Skin of body (tissue), 2 donors: ENCODE results near the gene RPTOR. TPM values are rescaled to one million over a fixed set of nuclear protein-coding genes. Genes with fewer than 3 reads are reported as not detected.

ENCODE experiments used
- DNase-seq: peaks from one replicate; lab custom pipeline; 2025; lab: John Stamatoyannopoulos, UW
- total RNA-seq: library from RNA; depleted of rRNA; stranded (reverse); fragments of >200 nt; gene quantifications from one replicate; pipeline ENCODE4 v1.2.3, GENCODE V29; 2014

Gene RPTOR
- total RNA-seq, 1 donor from 2014 or later, result 22.0 TPM

DNA sequence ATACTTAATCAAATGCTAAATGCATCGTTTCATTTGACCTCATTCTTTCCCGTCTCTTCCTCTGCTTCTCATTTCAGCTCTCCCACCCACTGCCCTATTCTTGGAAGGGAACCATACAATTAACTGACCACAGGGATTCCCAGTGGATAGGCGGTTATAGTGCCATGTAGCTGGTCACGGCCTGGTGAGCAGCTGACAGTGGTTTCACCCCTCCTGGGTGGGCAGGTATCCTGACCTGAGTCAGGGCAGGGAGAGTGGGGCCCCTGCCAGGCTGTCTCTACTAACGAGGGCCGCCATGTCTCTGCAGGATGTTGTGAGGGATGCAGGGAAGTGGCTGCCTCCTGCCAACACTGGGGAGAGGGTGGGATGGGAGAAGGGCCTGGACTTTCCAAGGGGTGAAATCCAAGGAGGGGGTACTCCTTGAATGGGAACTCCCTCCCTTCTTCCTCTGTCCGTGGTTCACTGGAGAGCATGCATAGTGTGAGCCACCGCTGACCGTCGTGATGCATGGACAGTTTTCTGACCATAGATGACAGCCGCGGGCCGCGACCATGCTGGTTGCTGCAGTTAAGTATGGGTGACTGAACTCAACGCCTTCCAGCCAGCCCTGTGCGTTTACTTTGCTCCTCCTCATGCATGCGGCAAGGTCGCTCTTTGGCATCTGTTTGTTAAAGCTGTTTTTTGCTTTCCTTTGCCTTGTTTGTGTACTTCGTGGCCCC lies 95.9 kb downstream of the RPTOR start:
- DNase-seq, result no peak

DNA sequence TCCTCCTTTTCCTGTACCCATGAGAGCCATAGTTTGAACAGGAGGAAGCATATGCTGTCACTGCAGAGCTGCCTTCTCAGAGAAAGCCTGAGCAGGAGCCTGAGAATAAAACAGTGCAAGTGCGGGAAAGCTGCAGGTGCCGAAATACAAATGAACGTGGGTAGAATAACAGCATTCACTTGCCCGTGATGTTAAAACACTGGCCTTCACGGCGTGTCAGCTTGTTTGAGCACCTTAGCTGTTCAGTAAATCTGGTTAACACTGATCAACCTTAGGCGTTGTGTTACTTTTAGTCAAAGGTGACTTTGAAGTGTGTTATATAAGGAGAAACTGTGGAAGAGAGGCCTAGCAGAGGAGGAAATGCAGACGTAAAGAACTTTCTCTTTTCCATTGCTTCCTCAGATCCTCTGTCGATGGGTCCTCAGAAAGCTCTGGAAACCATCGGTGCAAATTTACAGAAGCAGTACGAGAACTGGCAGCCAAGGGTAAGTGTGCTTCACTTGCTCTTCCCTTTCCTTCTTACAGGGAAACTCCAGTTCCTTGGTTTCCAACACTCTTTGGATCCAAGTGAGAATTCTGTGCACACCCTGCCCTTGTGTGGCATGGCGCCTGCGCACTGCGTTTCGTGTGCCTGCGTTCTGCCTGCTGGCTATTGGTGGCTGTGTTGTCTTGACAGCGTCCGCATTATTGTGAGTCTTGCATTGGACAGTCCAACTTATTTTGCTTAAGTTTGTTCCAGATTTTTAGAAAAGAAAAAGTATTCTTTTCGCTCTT lies 98.9 kb downstream of the RPTOR start:
- no peak for DNase-seq

DNA sequence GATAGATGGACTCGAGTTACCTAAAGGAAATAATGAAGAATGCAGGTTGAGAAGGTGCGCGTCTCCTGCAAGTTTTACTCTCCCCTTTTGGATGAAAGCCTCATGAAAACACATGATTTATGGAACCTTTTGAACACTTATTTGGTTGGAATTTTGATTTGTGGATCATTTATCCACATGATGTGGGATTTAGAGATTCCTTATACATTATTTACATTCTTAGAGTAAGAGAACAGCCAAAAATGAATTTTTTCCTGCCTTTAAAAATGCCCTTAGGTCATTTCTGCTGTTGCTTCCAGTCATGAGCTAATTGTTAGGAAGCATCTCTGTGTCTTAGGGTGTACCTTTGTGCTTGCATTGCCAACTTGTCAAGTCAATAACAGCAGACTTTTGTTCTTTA lies 99.9 kb downstream of the RPTOR start:
- no peak for DNase-seq

DNA sequence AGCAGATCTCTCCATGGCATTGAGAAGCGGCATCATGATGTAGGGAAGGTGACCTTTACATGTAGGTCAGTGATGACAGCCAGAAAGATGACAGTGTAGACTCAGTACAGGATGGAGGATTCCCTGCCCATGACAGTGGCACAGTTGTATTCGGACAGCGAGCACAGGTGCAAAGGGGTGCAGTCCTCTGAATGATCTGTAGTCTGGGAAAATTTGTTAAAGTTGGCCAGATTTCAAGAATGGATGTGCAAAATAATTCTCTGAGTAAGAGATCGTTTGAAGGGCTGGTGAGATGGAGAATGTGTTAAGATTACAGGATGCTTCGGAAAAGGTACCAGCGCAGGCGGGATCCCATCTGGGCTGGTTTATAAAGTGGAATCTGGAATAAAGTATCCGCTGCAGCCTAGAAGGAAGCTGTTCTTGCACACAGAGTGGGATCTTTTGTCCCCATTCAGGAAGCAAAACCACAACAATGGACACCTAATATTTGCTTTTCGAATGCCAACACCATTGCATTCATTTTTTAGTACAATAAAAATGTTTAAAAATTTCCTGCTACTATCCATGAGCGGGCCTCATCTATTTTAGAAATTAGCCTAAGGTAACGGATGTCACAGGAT lies 101.2 kb downstream of the RPTOR start:
- no peak for DNase-seq

DNA sequence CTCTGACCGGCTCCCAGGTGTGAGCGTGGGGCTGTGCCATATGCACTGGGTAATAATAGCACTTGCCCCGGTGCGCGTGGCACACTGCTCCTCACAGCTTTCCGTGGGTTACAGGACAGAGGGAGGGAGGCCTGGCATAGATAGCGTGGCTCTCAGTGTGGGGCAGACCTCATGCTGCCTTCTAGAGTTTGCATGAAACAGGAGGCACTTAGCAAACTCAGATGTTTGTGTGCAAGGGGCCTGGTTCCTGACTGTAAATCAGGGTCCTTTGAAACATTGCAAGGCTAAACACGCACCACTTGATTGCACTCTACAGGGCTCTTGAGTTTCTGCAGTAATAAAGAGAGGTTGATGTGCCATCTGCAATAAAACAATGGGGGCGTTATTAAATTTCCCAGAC lies 101.7 kb downstream of the RPTOR start:
- DNase-seq, result no peak

DNA sequence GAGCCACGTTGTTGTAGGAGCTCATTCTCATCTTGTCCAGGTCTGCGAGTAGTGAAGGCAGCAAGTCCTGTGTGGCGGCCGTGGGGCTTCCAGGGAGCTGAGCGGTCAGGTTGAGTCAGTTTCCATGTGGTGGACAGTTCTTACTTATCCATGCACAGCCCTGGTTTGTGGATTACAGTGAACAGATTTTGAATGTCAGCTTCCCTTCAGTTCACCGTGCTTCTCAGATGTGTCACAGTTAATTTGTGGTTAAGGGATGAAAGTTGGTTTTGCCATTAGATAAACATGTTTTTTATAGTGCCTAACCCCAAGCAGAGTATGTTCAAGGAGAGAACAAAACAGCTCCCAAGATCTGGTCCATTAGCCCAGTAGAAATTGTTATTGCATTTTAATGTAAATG lies 103.1 kb downstream of the RPTOR start:
- no peak for DNase-seq

DNA sequence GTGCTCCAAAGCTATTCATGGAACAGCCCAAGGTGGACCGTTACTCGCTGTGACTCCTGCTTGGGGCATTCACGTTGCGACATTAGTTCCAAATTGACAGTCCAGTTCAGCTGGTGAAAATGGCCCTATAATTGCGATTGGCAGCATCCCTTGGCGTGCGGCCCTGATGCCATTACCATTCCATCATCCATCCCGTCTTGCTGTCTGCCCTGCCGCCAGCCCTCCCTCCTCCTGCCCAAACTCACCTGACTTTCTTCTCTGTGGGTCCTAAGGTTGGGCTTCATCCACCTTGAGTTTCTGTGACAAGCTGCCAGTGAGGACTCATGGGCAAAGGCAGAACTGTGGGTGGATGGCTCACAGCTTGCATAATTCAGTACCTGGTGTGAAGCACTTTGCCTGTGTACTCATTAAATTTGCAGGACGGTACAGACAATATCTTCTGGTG lies 104.6 kb downstream of the RPTOR start:
- no peak for DNase-seq

DNA sequence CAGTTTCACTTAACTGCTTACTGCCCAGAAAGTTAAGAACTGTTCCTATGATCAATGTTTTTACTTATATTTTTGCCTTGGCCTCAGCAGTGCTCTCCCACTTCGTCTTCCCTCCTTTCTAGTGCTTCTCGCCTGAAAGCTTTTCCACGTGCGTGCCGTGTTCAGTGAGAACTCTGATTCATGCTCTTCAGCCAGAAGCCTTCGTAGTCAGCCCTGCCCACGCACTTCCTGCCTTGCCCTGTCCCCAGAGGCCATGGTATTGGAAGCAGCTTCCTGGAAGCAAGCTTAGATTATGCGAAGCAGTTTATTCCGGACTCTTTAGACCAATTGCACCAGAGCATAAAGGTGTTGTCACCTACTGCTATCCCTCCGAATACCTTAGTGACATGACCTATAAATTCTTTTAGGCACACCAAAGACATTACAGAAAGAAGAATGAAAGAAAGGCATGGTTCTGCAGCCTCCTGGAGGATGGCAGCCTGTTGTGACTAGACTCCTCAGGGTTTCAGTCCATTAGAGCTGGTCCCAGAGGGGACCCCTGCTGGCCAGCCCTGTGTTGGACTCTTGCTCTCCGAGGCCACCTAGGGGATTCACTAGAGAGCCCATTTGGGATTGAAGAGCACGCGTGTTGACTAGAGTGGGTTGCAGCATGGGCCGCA lies 105.2 kb downstream of the RPTOR start:
- DNase-seq, result peak; percentile 30

DNA sequence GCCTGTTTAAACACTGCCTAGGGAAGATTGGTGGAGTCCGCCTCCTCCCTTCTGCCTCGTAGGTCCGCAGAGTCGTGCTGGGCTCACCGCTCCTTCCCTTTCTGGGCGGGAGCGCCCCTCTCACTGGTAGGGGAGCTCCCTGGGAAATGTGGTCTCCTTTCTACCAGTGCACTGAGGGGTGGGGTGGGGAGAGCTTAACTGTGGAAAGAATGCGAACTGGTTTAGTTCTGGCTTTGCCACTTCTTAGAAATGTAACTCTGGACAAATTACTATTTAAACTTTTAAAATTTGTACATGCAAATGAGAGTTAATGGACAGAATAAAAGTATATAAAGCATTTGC lies 105.7 kb downstream of the RPTOR start:
- DNase-seq, result no peak

DNA sequence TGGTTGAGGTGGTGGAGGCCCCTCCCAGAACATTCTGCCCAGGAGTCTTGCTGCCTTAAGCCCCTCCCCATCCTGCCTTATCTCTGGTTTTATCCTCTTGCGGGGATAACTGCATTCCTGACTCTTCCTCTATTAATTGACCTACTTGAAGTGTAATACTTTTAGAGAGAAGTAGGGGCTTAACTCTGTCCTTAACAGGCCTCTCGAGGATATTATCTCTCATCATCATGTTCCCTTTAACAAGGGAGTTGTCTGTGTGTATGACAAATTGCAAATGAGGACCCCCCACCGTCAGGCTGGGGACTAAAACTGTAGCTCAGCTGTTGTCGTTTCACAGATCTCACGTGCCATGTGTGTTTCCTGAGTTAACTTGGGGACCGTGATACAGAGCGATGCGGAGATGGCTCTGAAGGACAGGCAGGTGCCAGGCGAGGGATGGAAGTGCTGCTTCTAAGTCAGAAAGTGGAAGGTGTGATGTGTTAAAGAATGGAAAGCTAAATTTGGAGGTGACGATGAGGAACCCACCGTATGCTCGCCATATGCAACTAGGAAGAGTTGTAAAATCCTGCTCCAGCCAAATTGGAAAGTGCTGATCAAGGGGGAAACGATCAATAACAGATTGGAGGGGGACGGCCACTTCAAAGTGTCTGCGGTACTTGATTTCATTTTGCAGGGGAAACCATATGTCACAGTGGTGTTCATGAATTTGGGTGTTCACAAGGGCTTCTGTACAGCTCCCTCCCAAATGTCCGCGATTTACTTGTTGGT lies 106.3 kb downstream of the RPTOR start:
- peak; percentile 6 for DNase-seq

DNA sequence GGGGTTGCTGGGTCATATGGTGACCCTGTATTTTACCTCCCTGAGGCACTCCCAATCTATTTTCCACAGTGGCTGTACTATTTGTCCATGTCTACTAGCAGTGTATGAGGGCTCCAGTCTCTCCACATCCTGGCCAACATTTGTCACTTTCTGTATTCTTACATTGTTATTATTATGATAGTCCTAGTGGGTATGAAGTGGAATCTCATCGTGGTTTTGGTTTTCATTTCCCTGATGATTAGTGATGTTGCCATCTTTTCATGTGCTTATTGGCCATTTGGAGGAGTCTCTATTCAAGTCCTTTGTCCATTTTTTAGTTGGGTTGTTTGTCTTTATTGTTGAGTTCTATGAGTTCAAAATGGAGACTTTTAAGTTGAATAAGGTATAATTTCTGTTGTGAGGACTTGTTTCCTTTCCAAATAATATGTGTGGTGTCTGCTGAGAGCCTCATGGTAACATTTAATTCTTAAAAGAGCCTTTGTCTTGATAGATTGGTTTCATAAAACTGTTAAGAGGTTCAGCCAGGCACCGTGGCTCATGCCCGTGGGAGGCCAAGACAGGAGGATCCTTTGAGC lies 108.2 kb downstream of the RPTOR start:
- DNase-seq, result no peak

DNA sequence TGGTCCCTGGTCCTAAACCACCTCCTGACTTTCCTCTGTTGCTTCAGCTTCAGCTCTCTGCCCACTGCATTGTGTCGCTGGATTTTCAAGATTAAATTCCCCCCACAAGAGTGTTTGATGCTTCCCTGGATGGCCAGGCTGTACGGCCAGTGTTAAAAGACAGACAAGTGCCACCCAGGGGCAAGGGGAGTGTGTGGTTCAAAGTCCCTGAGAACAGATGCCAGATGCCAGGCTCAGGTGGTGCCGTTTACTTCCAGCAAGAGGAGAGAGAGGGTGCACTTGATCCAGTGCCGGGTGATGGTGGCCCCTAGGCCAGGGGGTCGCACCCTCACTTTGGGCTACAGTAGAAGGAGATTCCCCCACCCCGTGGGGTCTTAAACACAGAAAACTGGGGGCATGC lies 109.2 kb downstream of the RPTOR start:
- no peak for DNase-seq

DNA sequence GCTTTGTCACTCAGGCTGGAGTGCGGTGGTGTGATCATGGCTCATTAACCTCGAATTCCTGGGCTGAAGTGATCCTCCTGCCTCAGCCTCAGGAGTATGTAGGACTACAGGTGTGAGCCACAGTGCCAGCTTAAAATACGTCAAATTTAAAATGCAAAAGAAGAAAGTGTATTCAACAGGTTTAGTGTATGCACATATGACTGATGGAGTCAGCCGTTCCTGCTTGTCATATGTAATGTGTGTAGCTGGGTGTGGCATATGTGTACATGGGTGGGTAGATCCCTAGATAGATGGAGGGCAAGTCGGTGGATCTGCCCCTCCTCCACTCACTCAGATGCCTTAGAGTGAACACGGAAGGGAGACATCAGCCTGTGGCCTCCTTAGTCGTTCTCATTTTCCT lies 111.0 kb downstream of the RPTOR start:
- no peak for DNase-seq

DNA sequence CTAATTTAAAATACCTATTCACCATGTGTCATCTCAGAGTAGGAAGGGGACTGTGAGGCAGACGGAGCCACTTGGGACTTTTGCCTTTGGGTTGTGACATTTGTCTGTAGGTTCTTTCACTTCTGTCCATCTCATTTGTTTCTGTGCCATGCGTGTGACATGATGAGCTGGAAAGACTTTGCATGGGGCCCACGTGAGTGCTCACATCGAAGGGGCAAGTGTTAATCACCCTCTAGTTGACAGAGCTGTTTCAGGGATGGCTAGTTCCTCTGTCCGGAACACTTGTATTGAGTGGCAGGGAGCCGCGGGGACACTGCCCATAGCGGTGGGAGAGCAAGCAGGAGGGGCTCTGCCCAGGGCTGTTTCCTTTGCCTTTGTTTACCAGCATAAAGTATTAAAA lies 112.0 kb downstream of the RPTOR start:
- no peak for DNase-seq

DNA sequence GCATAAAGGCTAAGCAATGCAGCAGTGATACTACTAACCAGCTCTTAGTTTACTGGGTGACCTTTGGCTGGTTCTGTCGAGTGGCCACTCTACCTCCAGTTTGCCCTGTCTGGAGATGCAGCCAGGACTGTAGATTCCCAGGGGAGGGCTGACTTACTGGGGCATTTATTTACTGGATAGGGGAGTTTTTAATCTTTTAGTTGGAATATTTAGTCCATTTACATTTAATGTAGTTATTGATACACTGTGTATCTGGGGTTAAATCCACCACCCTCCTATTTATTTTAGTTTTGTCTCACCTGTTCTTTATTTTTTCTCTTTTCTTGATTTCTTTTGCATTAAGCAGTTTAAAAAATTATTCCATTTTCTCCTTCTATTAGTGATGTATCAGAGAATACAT lies 112.9 kb downstream of the RPTOR start:
- no peak for DNase-seq

DNA sequence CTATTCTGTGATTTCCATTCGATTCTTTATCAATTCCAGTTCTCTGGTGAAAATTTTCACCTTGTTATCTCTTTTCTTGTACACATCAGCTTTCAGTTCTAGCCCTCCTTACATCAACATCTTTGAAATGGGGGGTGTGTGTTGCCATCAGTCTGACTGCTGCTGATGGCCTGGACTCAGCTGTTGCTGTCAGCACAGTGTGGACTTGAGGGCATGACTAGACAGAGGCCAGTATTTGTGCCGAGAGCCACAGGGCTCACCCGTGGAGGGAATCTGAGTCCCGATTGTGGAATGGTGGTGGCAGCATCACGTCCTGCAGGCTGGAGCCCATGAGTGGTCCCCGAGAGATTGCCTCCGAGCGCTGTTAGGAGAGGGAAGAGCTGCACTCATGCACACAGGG lies 114.2 kb downstream of the RPTOR start:
- no peak for DNase-seq

DNA sequence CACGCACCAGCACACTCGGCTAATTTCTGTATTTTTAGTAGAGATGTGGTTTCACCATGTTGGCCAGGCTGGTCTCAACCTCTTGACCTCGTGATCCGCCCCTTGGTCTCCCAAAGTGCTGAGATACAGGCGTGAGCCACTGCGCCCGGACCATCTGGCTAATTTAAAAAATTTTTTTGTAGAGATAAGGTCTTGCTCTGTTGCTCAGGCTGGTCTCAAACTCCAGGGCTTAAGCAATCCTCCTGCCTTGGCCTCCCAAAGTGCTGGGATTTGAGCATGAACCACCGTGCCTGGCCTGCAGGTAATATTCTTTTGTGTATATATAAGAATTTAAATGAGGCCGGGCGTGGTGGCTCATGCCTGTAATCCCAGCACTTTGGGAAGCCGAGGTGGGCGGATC lies 115.0 kb downstream of the RPTOR start:
- no peak for DNase-seq

DNA sequence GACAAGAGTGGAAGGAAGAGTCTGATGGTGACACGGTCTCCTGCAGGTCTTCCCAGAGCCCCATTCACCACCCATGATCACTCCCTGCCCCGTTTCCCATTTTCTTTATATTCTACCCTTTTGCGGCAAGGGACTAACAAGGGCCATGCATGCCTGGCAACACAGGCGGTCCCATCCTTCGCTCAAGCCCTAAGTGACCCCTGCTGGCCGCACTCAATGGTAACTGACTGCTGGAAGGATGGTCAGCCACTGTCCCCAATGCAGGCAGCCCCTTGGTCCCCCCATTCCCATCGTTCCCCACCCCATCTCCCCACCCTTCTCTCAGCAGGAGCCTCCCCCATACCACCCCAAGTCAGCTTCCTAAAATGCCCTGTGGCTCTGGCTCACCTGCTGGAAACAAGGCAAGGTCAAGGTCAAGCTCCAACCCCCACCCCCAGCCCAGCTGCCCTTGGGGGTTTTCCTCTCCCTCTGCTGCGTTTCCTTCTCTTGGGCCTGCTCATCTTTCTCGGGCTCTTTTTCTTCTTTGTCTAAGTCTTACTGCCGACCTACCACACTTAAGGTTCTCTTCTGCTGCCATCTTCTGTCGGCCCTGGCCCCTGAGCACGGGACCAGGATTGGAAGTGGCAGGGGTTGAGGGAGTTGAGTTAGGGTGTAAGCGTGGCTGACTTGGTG lies 116.0 kb downstream of the RPTOR start:
- no peak for DNase-seq

DNA sequence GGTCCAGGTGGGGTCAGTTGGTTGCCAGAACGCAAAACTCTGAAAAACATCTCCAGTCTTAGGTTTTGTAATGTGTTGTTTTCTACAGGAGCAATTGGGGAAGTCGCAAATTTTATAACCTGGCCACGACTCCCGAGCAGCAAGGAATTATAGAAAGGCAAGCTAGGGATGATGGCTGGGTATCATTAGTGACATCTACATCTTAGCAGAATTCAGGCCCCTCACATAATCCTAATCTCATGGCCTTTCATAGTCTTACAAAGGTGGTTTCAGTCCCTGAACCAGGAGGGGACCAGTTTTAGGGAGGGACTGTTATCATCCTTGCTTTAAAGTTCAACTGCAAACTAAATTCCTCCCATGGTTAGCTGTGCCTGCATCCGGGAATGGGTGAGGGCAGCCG lies 117.9 kb downstream of the RPTOR start:
- DNase-seq, result no peak

DNA sequence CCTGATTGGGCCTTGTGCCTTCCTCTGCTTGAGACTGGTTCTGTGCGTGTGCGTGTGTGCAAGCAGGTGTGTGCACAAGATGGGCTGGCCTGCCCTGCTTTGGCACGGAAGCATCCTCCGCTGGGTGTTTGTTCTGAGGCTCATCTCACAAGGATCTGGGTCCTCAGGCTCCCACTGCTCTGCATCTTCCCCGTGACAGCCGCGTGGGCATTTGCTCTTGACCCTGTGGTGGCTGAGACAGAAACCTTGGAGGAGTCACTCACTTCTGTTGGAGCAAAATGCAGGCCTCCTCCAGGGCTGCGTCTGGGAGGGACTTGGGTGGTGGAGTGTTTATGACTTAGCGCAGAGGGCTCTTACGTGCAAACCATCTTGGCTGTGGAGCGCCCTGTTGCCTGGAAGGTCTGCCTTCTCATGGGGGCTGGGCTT lies 119.2 kb downstream of the RPTOR start:
- DNase-seq, result peak; percentile 28
